Stimulated activated CD4-positive, alpha-beta T cell treated with anti-CD3 and anti-CD28 coated beads, Interleukin-4, amount 100 ng/mL, for 4 hours (primary cell): ENCODE results near the gene FAM227B.
"Not testable (repeated sequence)": the region's sequence is repeated elsewhere in the genome, so short reads cannot be mapped to it uniquely, and the experiment has no call there.

Source experiments
- DNase-seq, 2 experiments: peaks; one replicate each; pipeline ENCODE4 v3.0.0-alpha.2; 2020

FAM227B gene

GRCh38 chr15:49361370-49361769, 259.2 kb downstream of the FAM227B start:
- DNase-seq = no peak

- not testable (repeated sequence) for DNase-seq
Observed at GRCh38 chr15:49354439-49354838, 266.2 kb downstream of the FAM227B start.

GRCh38 chr15:49343546-49343945, 277.1 kb downstream of the FAM227B start:
- DNase-seq = no peak

DNA sequence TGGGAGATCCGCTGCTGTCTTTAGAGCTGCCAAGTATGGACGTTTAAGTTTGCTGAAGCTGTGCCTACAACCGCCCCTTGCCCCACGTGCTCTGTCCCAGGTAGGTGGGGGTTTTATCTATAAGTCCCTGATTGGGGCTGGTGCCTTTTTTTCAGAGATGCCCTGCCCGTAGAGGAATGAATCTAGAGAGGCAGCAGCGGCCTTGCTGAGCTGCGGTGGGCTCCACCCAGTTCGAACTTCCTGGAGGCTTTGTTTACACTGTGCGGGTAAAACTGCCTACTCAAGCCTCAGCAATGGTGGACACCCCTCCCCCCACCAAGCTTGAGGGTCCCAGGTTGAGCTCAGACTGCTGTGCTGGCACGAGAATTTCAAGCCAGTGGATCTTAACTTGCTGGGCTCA, 281.0 kb downstream of the FAM227B start:
- no peak for DNase-seq

GRCh38 chr15:49331951-49332350, 288.7 kb downstream of the FAM227B start:
- no peak for DNase-seq

DNA sequence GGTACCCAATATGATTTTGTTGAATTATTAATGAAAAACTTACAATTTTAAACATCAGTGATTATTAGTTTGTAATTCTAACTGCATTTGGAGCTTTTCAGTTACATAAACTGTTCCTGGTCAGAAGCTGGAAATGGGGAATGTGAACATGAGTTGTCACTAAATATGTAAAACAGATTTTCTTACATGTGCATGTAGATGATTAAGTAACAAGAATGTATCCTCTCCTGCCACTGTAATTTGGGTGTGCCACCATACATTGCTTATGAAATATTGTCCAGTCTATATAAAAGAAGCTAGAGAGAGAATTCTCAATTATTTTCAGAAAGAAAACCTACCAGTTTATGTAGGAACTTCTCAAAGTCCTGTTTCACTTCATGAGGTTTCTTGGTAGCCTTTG, 289.2 kb downstream of the FAM227B start:
- no peak for DNase-seq

DNA sequence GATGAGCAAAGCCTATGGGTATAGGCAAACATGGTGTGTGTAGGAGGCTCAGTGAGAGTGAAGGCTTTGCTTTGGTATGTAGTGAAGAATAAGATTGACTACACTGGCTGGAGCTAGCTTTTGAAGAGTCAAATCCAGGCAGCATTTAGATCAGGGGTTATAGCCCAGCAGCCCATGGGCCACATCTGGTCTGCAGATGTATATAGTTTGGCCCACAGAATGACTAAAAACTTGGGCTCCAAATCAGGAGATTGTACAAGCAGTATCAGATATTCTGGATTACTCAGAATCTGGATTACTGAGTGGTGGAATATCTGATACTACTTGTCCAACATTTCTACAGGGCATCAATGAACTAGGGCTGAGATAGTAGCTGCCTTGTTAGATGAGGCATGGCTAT, 290.5 kb downstream of the FAM227B start:
- DNase-seq = no peak

- DNase-seq = no peak
Observed at GRCh38 chr15:49328941-49329340, 291.7 kb downstream of the FAM227B start.

DNA sequence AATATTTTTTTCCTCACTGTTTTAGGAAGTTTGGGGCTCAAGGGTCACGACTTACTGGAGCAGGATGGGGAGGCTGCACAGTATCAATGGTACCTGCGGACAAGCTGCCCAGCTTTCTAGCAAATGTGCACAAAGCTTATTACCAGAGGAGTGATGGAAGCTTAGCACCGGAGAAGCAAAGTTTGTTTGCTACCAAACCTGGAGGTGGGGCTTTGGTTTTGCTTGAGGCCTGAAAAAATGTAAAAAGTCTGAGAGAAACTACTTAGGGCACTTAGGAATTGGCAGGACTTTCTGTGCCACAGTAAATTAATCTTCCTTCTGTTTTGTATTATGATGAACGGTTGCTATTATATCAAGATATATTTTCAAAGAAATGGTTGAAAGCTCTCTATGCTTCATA, 292.7 kb downstream of the FAM227B start:
- no peak for DNase-seq

DNA sequence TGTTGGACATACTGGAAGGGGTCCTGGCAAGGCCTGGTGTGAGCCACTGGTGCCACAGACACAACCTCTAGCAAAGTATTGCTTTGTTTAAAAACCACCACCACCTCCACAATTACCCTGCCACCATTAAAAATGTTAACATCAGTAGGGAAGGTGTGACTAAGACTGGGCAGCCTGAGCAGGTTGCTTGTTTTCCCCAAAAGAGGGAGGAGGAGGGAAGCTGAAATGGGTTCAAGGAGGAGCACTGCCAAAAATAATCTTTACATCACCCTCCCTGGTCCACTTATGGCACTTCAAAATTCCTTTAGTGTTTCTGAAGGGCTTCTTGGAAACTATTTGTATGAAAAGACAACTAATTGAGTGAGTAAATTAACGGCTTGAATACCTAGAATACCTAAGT, 297.4 kb downstream of the FAM227B start:
- no peak for DNase-seq

DNA sequence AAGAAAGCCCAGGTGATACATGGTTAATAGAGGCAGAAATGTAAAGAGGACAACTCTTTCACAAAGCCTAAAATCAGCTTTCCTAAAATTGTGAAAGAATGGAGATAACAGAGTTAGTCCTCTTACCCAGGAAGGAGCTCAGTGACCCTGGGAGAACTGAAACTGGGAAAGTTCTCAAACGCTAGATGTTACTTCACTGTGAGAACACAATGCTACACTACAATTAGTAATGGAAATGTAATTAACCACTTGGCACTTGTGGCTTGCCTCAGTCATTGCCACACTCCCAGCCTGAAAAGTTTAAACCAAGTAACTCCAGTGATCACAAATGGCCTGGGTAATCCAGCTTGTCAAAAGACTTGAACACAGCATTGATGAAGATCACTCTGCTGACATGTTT, 300.3 kb downstream of the FAM227B start:
- no peak for DNase-seq

DNA sequence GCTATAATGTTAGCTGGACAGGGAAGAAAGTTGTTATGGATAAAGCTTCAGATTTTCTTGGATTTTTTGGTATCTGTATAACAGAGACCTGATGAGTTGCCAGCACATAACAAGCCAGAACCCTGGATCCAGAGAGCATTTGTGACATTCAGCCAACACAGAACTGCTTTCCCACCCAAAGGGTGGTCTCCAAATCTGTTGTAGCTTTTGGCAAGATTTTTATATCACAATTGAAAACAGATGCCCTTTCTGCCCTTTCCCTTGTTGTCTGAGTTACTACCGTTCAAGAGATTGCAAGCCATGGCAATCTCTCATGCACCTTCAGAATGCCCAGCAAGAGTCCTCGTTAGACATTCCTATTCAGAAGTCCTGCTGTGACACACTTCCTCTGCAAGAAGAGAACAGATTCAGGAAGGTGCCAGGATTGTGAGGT, 305.2 kb downstream of the FAM227B start:
- no peak for DNase-seq

DNA sequence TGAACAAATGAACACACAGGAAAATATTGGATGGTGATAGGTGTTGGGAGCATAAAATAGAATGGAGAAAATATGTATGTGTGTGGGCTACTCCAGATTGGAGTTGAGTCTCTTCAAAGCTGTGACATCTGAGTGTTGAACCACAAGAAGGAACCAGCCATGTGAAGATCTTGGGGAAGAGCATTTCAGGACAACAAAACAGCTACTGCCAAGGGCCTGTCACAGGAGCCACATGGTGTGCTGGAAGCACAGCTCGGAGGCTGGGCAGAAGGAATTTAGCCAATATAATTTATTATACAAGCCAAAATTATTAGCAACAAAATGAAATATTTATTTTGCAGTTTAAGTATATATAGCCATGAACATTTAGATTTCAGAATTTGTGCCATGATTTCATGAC, 305.9 kb downstream of the FAM227B start:
- no peak for DNase-seq

DNA sequence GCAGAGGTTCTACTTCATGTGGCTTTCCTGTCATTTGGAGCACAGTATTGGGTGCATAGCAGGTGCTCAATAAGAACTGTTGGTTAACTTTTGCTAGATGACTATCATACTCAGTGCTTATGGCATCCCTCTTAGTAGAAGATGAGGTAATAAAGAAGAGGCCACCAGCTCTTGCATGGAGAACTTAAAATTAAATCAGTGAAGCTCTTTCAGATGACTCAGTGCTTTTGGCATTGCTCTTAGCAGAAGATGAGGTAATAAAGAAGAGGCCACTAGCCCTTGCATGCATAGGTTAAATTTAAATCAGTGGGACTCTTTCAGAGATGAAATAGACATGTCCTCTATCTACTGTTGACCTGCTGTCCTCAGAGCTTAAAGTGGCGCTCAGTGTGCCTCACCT, 307.0 kb downstream of the FAM227B start:
- no peak for DNase-seq

GRCh38 chr15:49309889-49310288, 310.7 kb downstream of the FAM227B start:
- no peak for DNase-seq

GRCh38 chr15:49308686-49309085, 311.9 kb downstream of the FAM227B start:
- no peak for DNase-seq

DNA sequence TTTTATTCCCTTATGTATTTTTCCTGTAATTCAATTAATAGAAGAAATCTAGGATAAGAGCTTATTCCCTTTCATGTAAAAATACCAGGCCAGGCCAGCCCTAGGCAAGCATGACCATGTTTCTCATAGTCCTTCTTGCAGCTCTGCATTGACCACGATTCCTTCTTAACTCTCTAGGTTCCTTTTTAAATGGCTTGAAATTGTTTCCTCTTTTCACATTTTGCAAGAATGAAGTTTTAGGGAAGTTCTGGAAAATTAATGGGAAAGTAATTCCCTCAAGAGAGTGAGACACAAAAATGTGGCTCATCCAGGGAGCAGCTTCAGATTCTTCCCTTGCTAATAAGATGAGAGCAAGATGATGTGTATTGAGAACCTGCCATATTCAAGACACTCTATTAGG, 314.1 kb downstream of the FAM227B start:
- DNase-seq = no peak

DNA sequence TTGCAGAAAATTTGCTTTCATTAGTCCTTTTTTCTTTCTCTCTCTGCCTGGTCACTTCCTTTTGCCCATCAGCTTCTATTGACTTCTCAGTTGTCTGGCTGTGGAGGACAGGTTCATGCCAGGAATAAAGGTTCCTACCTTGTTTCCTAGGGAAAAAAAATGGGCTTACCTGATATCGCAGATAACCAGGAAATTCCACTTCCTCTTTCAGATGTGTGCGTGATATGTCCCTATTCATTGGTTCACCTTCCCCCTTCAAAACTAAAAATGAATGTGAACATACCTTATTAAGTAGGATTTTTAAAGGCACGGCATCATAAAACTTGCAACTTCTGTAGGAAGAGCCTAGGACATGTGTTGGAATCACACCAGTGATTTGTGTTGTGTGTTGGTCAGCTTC, 317.6 kb downstream of the FAM227B start:
- no peak for DNase-seq

DNA sequence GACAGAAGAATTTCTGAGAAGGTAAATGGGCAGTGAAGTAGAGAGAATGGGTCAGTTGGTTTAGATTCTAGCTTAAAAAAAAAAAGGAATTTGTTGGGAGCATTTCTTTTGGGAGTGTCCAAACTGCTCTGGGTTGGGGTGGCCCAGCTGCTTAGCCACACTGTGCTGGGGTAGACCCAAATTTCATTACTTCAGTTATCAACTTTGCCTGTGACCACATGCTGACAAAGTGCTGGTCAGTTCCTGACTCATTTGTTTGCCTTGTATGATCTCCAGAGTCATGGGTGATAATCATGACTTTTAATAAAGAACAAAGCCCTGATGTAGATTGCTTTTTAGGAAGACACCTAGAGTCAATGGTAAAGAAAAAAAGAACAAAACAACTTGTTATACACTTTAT, 319.1 kb downstream of the FAM227B start:
- no peak for DNase-seq

- no peak for DNase-seq
Observed at GRCh38 chr15:49300856-49301255, 319.8 kb downstream of the FAM227B start.

DNA sequence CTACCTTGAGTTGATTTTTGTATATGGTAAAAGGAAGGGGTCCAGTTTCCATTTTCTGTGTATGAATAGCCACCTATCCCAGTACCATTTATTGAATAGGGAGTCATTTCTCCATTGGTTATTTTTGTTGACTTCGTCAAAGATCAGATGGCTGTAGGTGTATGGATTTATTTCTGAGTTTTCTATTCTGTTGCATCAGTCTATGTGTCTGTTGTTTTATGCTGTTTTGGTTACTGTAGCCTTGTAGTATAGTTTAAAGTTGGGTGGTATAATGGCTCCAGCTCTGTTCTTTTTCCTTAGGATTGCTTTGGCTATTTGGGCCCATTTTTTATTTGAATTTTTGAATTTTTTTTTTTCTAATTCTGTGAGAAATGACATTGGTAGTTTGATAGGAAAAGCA, 323.0 kb downstream of the FAM227B start:
- no peak for DNase-seq

GRCh38 chr15:49296258-49296657, 324.4 kb downstream of the FAM227B start:
- no peak for DNase-seq

- DNase-seq = no peak
Observed at GRCh38 chr15:49293941-49294340, 326.7 kb downstream of the FAM227B start.

- DNase-seq = no peak
Observed at GRCh38 chr15:49290191-49290590, 330.4 kb downstream of the FAM227B start.

GRCh38 chr15:49288391-49288790, 332.2 kb downstream of the FAM227B start:
- no peak for DNase-seq

DNA sequence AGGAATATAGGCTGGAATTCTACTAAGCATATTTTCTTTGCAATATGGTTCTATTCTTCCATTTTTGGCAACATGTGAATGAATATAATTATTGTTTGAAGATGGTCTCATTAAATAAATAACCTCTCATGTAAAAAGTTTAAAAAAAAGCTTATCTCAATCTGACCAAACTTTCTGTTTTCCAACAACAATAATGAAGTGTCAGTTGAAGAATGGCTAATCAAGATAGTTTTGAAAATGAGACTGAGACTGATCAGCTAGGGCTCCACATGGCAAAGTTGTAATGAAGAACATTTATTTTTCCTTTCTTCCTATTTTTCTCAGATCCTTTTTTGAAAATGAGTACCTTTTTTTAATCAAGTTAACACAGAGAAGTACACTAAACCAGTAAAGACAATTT, 333.1 kb downstream of the FAM227B start:
- no peak for DNase-seq
